HEK293 (cell line): ENCODE results near the gene CD207.

Experiments used
- CTCF ChIP-seq: fragments of 450-650 bp; formaldehyde crosslinking; IDR thresholded peaks from 2 replicates; pipeline ENCODE4 v1.5.1; 2016; ENCODE audit warnings: missing biosample characterization, missing genetic modification characterization
- GLIS1 ChIP-seq: fragments of 450-650 bp; formaldehyde crosslinking; IDR thresholded peaks from 2 replicates; pipeline ENCODE4 v1.5.1; 2016; ENCODE audit warnings: missing biosample characterization, missing genetic modification characterization
- PRDM10 ChIP-seq: fragments of 450-650 bp; formaldehyde crosslinking; IDR thresholded peaks from 2 replicates; pipeline ENCODE4 v1.5.1; 2016; ENCODE audit warnings: missing biosample characterization, missing genetic modification characterization
- REPIN1 ChIP-seq: fragments of 450-650 bp; formaldehyde crosslinking; IDR thresholded peaks from 2 replicates; pipeline ENCODE4 v1.5.1; 2017; ENCODE audit warnings: missing biosample characterization, missing genetic modification characterization, low read depth
- REST ChIP-seq: fragments of 450-650 bp; formaldehyde crosslinking; IDR thresholded peaks from 2 replicates; pipeline ENCODE4 v1.5.1; 2016; ENCODE audit warnings: missing biosample characterization, missing genetic modification characterization
- ZNF140 ChIP-seq: fragments of 450-650 bp; formaldehyde crosslinking; IDR thresholded peaks from 2 replicates; pipeline ENCODE4 v1.5.1; 2016; ENCODE audit warnings: missing biosample characterization, missing genetic modification characterization
- ZNF362 ChIP-seq: fragments of 450-650 bp; formaldehyde crosslinking; IDR thresholded peaks from 2 replicates; pipeline ENCODE4 v1.5.1; 2016; ENCODE audit warnings: missing biosample characterization, missing genetic modification characterization
- ZNF510 ChIP-seq: fragments of 450-650 bp; formaldehyde crosslinking; IDR thresholded peaks from 2 replicates; pipeline ENCODE4 v1.5.1; 2018; ENCODE audit warnings: mild to moderate bottlenecking, missing genetic modification characterization, missing biosample characterization; ENCODE audit not compliant: insufficient replicate concordance
- ZNF560 ChIP-seq: fragments of 450-650 bp; formaldehyde crosslinking; IDR thresholded peaks from 2 replicates; pipeline ENCODE4 v1.5.1; 2017; ENCODE audit warnings: missing biosample characterization, missing genetic modification characterization, borderline replicate concordance
- ZNF600 ChIP-seq: fragments of 450-650 bp; formaldehyde crosslinking; IDR thresholded peaks from 2 replicates; pipeline ENCODE4 v1.5.1; 2016; ENCODE audit warnings: missing biosample characterization, missing genetic modification characterization
- ZXDB ChIP-seq: fragments of 450-650 bp; formaldehyde crosslinking; IDR thresholded peaks from 2 replicates; pipeline ENCODE4 v1.5.1; 2016; ENCODE audit warnings: missing biosample characterization, missing genetic modification characterization

GRCh38 chr2:70835643-70836042 lies at the start of gene CD207:
- TF ChIP-seq ZXDB (tag by site-specific recombination) (no peak), ZNF560 (tag by site-specific recombination) (no peak), REST (no peak), CTCF (tag by site-specific recombination) (no peak), ZNF140 (tag by site-specific recombination) (no peak), ZNF362 (tag by site-specific recombination) (no peak), REPIN1 (tag by site-specific recombination) (no peak), GLIS1 (tag by site-specific recombination) (no peak), PRDM10 (tag by site-specific recombination) (no peak), ZNF600 (tag by site-specific recombination) (no peak), ZNF510 (tag by site-specific recombination) (no peak)
